ENCODE data around the gene BSG.

- TF ChIP-seq CTCF (IDR thresholded peaks at IDR 0.05) (no peak), POLR2A (IDR thresholded peaks at IDR 0.05) (no peak)
Observed at GRCh38 chr19:594265-594870, 22.0 kb downstream of the BSG start.

All from heart left ventricle (tissue), 13 donors.